GM12864 (cell line): ENCODE measurements around the gene SEC11A.

ENCODE experiments used
- DNase-seq: peaks from one replicate; pipeline ENCODE4 v3.0.0-alpha.2; 2011; ENCODE audit warnings: low read depth
- H3K4me3 ChIP-seq: 2 replicates; pipeline ENCODE4 v1.5.1; 2011; ENCODE audit warnings: mild to moderate bottlenecking, low read depth, low read length, control low read depth
- TF ChIP-seq, protein P1 (sequence below): IDR thresholded peaks from 2 replicates; pipeline ENCODE4 v1.5.1; 2011; ENCODE audit warnings: low read depth, mild to moderate bottlenecking, moderate library complexity, low read length, control low read depth, inconsistent platforms; ENCODE audit errors: missing control alignments

The SEC11A gene

DNA sequence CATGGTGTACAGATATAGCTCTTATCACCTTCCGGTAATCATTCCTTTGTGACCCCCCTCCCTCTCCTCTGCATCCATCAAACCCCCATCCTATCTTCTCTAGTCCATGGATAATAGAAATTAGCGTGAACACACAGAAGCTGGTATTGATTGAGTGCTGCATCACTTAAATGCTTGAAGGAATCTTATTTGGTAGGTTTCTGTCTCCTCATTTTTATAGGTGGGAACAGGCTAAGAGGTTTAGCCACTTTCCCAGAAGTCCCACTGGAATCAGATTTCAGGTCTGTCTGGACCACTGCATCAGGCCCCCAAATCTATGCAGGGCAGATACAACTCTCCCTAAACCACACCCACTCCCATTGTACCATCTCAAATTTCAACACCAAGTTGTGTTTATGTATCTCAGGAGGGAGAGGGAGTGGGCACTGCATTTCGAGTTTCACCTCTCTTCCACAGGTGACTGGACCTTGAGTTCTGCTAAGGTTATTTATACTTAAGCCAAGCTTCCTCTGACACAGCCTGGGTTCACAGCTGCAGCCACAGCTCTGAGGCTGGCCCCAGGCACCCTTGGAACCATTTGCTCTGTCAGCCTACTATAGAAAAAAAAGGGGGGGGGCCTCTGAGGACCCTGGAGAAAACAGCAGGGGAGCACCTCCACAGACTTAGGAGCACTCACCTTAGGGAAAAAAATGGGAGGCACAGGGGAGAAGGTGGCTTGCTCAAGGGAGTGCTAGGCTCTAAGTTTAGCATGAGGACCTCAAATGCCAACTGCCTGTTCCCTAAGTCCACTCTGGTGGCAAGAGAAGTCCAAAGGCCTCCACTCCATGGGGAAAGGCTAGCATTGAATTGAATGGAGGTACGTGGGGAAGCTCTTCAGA, 55.8 kb downstream of the SEC11A start:
- TF ChIP-seq, protein P1, sequence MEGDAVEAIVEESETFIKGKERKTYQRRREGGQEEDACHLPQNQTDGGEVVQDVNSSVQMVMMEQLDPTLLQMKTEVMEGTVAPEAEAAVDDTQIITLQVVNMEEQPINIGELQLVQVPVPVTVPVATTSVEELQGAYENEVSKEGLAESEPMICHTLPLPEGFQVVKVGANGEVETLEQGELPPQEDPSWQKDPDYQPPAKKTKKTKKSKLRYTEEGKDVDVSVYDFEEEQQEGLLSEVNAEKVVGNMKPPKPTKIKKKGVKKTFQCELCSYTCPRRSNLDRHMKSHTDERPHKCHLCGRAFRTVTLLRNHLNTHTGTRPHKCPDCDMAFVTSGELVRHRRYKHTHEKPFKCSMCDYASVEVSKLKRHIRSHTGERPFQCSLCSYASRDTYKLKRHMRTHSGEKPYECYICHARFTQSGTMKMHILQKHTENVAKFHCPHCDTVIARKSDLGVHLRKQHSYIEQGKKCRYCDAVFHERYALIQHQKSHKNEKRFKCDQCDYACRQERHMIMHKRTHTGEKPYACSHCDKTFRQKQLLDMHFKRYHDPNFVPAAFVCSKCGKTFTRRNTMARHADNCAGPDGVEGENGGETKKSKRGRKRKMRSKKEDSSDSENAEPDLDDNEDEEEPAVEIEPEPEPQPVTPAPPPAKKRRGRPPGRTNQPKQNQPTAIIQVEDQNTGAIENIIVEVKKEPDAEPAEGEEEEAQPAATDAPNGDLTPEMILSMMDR = no peak
- H3K4me3 ChIP-seq = no peak overlapping the region

GRCh38 chr15:84658788-84659411, 57.0 kb downstream of the SEC11A start:
- peak overlapping the region; percentile 58 for H3K4me3 ChIP-seq
- TF ChIP-seq, protein P1 = no peak
- no peak for DNase-seq

More for the DNA sequence above, 55.8 kb downstream of the SEC11A start:
- no peak for DNase-seq

DNA sequence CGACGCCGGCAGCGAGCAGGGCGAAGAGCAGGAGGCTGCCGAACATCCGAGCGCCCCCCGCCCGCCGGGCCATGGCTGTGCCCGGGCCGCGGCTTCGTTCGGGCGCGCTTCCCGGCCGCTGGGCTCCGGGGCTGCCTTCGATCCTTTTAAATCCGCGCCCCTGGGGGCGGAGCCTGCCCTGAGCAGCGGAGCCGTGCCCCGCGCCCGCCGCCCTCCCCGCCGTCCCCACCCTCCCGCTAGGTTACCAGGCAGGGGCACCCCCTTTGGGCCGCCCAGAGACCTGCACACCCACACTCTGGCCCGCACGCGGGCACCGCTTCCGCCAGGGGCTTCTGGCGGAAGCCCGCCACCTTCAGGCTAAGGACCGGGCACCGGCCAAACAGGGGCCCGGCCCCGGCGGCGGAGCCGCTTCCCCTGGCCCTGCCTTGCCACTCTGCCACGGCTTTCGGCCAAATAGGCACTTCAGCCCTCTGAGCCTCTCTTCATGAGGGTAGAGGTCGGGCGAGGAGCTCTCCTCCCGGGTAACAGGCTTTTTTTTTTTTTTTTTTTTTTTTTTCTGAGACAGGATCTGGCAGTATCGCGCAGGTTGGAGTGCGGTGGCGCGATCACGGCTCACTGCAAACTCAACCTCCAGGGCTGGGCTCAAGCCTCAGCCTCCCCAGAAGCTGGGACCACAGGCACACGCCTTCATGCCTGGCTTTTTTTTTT, 57.7 kb downstream of the SEC11A start, which contains the start of gene NMB:
TSS of gene NMB (minus strand) at position 120 of the 708 bp plus-strand sequence. CDS start at position 73, 47 bp downstream.
- peak; percentile 34 for DNase-seq
- peak within 1 kb of the TSS; percentile 58 for H3K4me3 ChIP-seq
- TF ChIP-seq, protein P1 = peak; percentile 71

DNA sequence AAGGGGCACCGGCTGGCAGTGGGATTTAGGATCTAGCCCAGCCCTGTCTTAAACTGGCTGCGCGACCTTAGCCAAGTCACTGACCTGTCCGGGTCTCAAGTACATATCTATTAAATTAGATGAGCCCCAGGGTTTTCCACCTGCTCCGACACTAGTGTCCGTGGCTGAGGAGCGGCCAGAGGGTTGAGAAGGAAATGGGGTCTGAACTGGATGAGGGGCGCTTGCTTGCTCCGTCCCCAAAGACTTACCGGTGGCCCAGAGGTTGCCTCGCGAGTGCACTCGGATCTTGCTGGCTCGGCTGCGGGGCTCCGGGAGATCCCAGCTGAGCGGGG, 58.2 kb downstream of the SEC11A start:
- TF ChIP-seq, protein P1 = no peak

DNA sequence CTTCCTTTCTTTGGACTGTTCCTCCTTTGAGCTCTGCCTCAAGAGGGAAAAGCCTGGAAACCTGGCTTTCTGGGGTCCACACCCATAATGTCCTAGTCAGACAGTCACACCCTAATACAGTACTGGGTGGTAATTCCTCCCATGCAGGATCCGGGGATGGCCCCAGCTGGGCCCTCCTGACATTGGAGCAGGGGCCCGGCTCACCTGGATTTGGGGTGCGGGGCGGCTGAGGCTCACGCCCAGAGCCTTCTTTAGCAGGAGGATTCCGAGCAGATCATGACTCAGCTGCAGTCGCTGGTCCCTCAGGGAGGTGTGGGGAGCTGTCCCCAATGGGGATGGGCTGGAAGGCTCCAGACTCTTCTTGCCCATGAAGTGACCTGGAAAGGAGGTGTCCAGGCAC, 59.0 kb downstream of the SEC11A start:
- DNase-seq = no peak
- TF ChIP-seq, protein P1 = no peak
- no peak overlapping the region for H3K4me3 ChIP-seq

More for the DNA sequence above, 58.2 kb downstream of the SEC11A start:
- peak overlapping the region; percentile 58 for H3K4me3 ChIP-seq
- DNase-seq = no peak

- peak overlapping the region; percentile 95 for H3K4me3 ChIP-seq
- no peak for DNase-seq
- TF ChIP-seq, protein P1 = peak; percentile 75
Measured at GRCh38 chr15:84654689-84655453, 61.1 kb downstream of the SEC11A start.
